ENCODE measurements around the gene SELENOW. TPM values are rescaled to one million over a fixed set of nuclear protein-coding genes. Genes with fewer than 3 reads are reported as not detected.
"Not testable (repeated sequence)": the region's sequence is repeated elsewhere in the genome, so short reads cannot be mapped to it uniquely, and the experiment has no call there.

The SELENOW gene
- total RNA-seq, 4 donors from 2014 or later = 256 to 919 (median 484) TPM

- Histone ChIP-seq H3K36me3 (peaks cover 19 to 39% of the 10 kb centered on the region in 2 donors), H3K4me3 (replicated peaks in 1 of 3) (peak within 1 kb of the TSS; percentile 49 to 93 (median 71)), H3K9me3 (no peaks in the 10 kb centered on the region), H3K4me1 (peaks cover 21 to 34% of the 10 kb centered on the region in 2 donors), H3K27ac (peak within 1 kb of the TSS; percentile 91 to 99 (median 98)), H3K27me3 (no peaks in the 10 kb centered on the region)
- DNase-seq = peak; percentile 96 to 97
- intact Hi-C loops (cut with DNase I) = loop anchor here (5.0 kb wide), 1 partner anchor 33 kb away; the partner anchor contains the start of gene EHD2
- TF ChIP-seq CTCF (IDR thresholded peaks at IDR 0.05) (peak in 2 of 6 experiments; percentile 14 to 31), POLR2A (IDR thresholded peaks at IDR 0.05) (peak in 1 of 2 donors; percentile 80)
- WGBS, 2 donors = 8 to 14% methylated on average over 24 to 40 of the region's 53 CpGs
These were observed 33.2 kb upstream of the SELENOW start, which contains the start of gene NOP53 for GRCh38 chr19:47745010-47745901. NOP53 (plus strand) TSS chr19:47745546; CDS start chr19:47745560, 14 bp downstream.

GRCh38 chr19:47746129-47746528 is 32.4 kb upstream of the SELENOW start:
- WGBS, 2 donors = 58 to 68% methylated on average over 17 of the region's 17 CpGs
- intact Hi-C loops (cut with DNase I) = loop anchor here (5.0 kb wide), 1 partner anchor 34 kb away; the partner anchor contains the start of gene EHD2
- not testable (repeated sequence) for H3K27ac ChIP-seq, H3K27me3 ChIP-seq, H3K9me3 ChIP-seq, DNase-seq
- Histone ChIP-seq H3K4me3 (replicated peaks in 1 of 3) (peak overlapping the region in 2 of 3 donors; percentile 71 to 93), H3K36me3 (peaks cover 28 to 45% of the 10 kb centered on the region in 2 donors), H3K4me1 (peaks cover 21 to 34% of the 10 kb centered on the region in 2 donors)

GRCh38 chr19:47749326-47749725 is 29.2 kb upstream of the SELENOW start:
- intact Hi-C loops (cut with DNase I) = loop anchor here (5.0 kb wide), 1 partner anchor 37 kb away; the partner anchor contains the start of gene EHD2
- Histone ChIP-seq H3K9me3 (no peaks in the 10 kb centered on the region), H3K27ac (no peak overlapping the region), H3K4me1 (peaks cover 10 to 20% of the 10 kb centered on the region in 2 donors), H3K27me3 (no peaks in the 10 kb centered on the region), H3K4me3 (replicated peaks in 1 of 3) (no peak overlapping the region), H3K36me3 (peaks cover 59 to 72% of the 10 kb centered on the region in 2 donors)
- DNase-seq = no peak
- TF ChIP-seq POLR2A (IDR thresholded peaks at IDR 0.05) (no peak), CTCF (IDR thresholded peaks at IDR 0.05) (no peak)
- WGBS, 2 donors = 78 to 88% methylated on average over 3 of the region's 3 CpGs

DNA sequence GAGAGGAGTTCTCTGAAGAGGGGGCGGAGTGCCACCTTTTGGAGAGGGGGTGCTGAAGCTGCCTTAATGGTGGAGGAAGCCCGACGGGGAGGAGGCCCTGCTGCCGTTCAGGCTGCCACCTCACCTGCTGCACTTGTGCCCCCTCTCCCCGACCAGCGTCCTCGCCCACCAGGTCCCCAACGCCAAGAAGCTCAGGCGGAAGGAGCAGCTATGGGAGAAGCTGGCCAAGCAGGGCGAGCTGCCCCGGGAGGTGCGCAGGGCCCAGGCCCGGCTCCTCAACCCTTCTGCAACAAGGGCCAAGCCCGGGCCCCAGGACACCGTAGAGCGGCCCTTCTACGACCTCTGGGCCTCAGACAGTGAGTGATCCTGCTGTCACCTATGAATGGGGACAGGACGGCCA is 27.8 kb upstream of the SELENOW start:
- Histone ChIP-seq H3K27ac (no peak overlapping the region), H3K4me1 (peaks cover 9 to 12% of the 10 kb centered on the region in 2 donors), H3K4me3 (replicated peaks in 1 of 3) (no peak overlapping the region), H3K27me3 (no peaks in the 10 kb centered on the region), H3K9me3 (no peaks in the 10 kb centered on the region), H3K36me3 (peaks cover 73 to 86% of the 10 kb centered on the region in 2 donors)
- intact Hi-C loops (cut with DNase I) = no loop called here
- 89 to 96% methylated on average over 11 to 13 of the region's 18 CpGs for WGBS, 2 donors
- TF ChIP-seq POLR2A (IDR thresholded peaks at IDR 0.05) (no peak), CTCF (IDR thresholded peaks at IDR 0.05) (no peak)
- no peak for DNase-seq

GRCh38 chr19:47752440-47753211 is 25.9 kb upstream of the SELENOW start:
- Histone ChIP-seq H3K27ac (no peak overlapping the region), H3K4me1 (no peaks in the 10 kb centered on the region), H3K4me3 (replicated peaks in 1 of 3) (no peak overlapping the region), H3K36me3 (peaks cover 92 to 97% of the 10 kb centered on the region in 2 donors), H3K27me3 (no peaks in the 10 kb centered on the region), H3K9me3 (no peaks in the 10 kb centered on the region)
- intact Hi-C loops (cut with DNase I) = no loop called here
- DNase-seq = no peak
- TF ChIP-seq POLR2A (IDR thresholded peaks at IDR 0.05) (no peak), CTCF (IDR thresholded peaks at IDR 0.05) (no peak)
- 89 to 90% methylated on average over 26 to 27 of the region's 27 CpGs for WGBS, 2 donors
